ENCODE measurements around the gene PPBP.
"Not testable (repeated sequence)": the region's sequence is repeated elsewhere in the genome, so short reads cannot be mapped to it uniquely, and the experiment has no call there.

PPBP gene

DNA sequence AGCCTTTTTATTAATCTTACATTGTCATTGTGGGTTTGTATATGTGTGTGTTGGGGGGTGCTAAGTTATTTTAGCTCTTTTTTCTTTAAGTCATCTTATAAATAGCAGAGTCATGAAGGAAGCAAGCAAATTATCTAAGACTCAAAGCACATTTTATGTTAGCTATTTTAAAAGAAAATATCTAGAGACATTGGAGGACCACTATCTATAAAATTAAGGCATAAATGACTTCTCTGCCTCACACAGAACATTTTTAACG lies 3.7 kb upstream of the PPBP start:
- DNase-seq = no peak

DNA sequence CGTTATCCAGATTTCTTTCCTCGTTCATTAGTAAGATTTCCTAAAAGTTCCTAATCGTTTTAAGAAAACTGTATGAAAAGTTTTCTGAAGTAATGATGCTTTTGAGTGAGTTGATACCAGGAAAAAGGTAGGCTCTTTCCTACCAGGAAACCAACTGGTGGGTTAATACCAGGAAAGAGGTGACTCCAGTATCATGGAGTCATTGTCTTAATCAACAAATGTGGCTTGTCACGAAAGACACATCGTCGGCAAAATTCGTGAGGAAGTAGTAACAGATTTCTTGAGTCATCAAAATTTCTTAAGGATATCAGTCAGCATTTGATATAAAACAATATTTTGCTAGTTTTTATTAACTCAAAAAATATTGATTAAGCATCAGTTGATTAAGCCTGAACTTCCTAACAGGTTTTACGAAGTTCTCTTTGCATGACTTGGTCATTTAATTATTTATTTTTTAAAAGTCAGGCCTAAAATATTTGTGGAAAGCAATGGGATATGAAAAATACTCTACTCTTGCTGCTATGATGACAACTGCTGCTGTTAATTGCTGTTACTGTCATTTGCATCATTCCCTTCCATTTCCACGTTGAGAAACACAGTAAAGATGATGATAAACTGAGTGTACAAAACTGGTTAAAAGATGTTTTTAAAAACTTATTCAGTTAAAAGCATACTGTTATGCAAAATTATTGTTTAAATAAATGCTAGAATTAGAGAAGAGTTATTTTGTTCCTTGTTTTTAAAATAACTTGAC lies 3.2 kb upstream of the PPBP start:
- no peak for DNase-seq

DNA sequence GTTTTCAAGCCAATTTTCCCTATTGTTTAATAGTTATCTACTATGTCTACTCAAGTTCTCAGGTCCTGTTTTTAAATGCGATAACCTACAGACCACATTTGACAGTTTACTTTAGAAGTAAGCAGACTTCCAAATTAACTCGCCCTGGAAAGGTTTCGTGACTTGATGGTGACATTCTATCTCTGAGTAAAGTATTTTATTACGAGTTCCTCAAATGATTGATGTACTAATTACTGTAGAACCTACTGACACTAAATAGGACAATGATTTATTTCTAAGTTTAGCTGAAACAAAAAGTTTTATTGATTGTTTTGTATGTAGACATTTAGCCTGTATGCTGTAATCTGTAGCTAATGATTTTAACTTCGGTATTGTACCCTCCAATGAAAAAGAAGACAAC lies 1.9 kb upstream of the PPBP start:
- DNase-seq = no peak

DNA sequence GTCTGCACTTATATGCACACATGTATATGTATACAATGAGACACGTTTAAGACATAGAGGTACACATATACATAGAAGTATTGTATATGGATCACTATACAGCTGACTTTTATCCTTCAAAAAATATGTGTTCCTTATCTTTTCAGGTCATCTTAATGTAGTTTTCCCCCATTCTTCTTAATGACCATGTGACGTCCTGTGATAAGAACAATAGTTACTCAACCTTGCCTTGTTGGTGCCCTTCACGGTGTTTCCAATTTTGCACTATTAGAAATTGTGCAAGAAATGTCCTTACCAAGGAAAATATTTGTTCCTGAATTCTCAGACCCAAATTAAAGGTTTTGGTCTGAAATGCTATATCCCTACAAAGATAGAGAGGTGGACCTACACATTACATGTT lies 1.0 kb upstream of the PPBP start:
- no peak for DNase-seq

DNA sequence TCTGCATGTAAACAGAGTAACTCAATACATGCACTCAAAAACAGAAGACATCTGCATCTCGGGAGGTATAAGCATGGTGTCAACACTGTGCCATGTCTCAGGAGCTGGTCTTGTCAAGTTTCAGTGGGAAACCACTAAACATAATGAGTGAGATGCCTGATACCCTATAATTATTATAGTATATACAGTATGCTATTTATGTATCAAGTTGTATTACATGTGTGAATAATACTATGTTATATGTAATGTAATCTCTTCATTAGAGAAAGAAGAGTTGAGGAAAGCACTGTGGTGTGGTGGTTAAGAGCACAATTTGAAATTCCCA lies 2.5 kb downstream of the PPBP start:
- no peak for DNase-seq

DNA sequence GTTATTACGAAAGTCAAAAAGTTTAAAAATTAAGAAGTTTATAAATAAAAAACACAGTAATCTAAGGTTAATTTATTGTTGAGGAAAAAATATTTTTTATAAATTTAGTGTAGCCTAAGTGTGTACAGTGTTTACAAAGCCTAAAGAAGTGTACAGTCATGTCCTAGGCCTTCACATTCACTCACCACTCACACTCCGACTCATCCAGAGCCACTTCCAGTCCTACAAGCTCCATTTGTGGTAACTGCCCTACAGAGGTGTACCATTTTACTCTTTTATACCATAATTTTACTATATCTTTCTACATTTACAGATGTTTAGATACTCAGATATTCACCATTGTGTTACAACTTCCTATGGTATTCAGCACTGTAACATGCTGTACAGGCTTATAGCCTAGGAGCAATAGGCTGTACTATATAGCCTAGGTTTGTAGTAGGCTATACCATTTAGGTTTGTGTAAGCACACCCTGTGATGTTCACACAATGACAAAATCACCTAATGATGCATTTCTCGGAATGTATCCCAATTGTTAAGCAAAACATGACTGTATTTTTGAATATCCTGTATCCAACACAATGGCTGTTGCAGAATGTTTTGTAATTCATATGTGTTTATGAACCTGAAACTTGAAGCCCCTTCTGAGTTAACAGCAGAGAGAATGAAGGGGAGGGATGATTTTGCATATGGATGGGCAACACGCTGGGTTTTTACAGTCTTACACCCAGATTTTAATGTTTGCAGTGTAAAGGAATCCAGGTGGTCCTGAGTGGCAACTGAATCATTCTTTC lies 3.1 kb downstream of the PPBP start:
- no peak for DNase-seq

DNA sequence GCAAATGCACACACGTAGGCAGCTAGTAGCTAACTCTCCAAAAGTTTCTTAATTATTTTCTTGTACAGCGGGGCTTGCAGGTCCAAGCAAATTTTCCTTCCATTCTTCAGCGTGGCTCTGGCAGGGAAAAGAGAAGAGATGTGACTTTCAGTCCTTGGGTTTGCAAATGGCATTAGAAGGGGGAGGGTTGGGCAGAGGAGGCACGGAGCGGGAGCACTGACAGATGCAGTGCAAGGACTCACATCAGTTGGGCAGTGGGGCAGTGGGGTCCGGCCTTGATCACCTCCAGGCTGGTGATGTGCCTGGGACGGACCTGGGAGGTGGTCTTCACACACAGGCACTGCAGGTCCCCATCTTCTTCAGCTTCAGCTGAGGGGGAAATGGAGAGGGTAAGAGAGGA lies 6.8 kb downstream of the PPBP start:
- DNase-seq = not testable (repeated sequence)

DNA sequence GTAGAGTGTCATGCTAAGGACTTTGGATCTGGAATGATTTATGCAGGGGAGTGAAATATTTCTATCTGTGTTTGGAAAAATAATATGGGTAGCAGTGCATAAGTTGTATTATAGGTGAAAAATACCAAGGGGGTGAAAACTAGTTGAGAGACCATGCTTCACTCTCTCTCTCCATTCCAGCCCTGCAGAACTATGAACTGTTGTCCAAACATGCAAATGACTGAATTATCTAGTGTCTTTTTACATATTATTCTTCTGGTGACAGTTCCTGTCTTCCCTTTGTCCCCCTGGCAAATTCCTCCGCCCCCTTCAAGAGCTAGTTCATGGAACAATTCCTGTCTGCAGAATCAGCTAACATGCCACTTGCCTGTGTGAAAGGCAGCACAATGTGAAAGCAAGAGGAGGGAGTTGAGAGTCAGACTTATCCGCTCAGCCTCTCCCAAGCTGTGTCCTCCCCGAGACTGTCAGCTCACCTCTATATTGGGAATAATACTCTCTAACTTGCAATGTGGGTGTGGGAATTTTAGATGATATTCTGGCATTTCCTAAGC lies 8.5 kb downstream of the PPBP start:
- DNase-seq = no peak

DNA sequence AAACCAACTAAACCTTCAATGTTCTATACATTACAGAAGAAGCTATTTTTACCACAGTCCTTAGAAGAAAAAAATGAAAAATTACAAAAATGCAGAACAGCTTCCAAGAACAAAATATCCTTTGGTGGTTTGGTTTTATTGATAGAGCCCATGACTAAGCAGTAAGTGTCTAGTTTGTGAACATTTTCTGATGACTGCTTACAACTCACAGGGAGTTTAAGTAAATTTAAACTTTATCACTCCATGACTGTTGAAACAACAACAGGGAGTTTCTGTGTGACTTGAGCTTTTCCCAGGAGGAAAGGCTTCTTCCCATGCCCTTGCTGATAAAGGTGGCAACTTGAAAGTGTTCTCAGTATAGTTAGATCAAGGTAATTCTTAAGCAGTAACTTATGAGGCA lies 9.1 kb downstream of the PPBP start:
- no peak for DNase-seq

DNA sequence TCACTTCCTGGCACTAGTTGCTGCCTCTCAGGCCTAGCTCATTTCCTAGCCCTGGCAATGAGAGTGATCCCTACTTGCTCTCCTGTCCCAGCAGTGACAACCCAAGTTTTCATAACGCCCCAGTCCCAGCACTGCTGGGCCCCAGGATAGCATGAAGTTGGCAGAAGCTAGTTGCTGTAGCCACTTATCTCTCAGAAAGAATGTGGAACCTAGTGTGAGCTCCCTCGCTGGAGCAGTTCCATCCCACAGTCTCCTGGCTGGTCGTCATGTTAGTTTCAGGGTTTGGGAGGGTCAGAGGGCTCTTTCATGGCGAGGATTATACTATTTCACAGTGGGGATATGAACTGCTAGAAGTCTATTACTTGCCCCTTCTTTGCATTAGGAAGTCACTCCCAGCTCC lies 11.3 kb downstream of the PPBP start:
- no peak for DNase-seq

DNA sequence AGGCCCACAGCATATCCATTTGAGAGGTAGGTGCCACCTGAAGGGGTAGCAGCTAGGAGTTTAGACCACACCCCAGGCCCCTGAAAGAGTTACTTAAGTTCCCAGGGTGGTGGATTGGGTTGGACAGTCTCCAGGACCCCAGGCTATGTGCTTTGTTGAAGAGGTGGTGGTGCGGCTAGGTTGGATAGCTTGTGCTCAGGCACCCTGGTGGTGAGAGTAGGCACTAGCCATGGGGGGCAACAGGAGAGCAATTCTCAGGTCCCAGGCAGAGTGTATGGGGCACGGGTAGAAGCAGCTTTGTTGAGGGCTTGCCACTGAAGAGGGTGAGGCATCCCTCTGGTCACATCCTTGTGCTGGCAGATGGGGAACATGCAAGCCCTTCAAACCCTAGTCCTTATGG lies 11.8 kb downstream of the PPBP start:
- DNase-seq = no peak

DNA sequence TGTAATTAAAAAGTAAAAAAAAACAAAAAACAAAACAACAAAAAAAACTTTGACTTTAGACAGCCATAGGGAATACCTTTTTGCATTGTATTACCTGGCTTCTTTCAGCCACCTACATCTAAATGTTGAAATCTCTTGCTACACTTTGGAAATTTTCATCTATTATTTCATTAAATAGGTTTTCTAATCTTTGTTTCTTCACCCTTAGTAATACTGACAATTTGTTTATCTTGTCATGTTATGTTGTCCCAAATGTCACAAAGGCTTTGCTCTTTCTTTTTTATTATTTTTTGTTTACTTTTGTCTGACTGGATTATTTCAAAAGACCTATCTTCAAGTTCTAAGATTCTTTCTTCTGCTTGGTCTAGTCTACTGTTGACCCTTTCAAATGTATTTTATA lies 13.6 kb downstream of the PPBP start:
- no peak for DNase-seq

DNA sequence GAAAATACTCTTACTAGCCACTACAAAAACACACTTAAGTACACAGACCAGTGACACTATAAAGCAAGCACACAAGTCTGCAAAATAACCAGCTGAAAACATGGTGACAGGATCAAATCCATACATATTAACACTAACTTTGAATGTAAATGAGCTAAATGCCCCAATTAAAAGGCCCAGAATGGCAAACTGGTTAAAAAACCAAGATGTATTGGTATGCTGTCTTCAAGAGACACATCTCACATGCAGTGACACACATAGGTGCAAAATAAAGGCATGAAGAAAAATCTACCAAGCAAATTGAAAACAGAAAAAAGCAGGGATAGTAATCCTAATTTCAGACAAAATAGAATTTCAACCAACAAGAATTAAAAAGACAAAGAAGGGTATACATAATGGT lies 17.0 kb downstream of the PPBP start:
- no peak for DNase-seq

DNA sequence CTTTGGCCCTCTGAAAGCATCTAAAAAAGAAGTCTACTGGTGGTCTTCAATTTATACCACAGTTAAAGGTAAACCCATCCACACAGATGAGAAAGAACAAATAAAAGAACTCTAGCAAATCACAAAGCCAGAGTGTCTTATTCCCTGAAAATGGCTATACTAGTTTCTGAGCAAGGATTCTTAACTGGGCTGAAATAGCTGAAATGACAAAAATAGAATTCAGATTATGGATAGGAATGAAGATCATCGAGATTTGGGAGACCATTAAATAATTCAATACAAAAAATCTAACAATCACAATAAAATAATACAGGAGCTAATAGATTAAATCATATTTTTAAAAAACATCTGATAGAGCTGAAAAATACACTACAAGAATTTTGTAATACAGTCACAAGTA lies 18.0 kb downstream of the PPBP start:
- DNase-seq = no peak

DNA sequence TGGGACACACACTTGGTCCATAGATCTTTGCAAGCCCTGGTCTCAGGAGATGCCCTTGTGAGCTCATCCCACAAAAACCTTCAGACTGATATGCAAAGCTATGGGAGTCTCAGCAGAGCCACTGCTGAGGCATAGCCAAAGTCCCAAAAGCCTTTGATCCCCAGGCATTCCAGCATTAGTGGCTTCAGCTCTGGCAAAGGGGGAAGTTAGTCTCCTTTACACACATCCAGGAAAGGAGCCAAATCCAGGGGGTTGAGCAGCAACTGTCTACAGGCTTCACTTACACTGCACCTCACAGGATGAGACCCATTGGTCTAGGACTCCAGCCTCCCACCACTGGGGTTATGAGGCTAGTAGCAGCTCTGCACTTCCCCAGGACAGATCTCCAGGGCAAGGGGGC lies 20.1 kb downstream of the PPBP start:
- DNase-seq = no peak

DNA sequence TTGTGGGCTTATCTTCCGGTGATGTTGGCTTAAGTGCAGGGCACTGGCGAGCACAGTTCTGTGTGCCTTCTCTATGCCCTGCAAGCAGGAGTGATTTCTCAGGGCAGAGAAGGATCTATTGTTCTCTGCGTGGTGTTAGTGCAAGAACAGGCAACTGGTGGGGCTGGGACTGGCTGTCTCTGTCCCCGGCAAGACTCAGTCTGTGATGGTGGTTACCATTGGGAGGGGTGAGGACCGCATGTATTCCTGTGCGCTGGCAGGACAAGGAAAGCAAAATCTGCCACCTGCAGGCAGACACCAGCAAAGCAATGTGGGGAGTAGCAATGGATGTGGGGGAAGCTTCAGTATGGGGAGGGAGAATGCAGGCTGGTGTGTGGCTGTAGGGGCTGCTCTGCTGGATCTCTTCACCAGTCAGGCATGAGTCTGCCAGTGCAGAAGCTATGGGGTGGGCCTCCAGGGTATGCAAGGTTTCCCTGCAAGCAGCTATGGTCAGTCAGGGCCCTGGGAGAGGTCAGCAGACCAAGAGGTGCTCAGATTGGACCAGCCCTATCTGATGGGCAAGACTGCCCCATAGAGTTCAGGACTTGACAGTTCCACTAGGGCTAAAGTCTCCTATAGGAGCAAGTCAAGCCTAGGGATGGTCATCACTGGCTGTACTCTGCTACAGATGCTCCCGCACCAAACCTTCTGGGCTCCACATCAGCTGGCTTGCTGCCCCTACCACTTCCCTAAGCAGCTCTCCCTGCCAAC lies 23.0 kb downstream of the PPBP start:
- DNase-seq = no peak

DNA sequence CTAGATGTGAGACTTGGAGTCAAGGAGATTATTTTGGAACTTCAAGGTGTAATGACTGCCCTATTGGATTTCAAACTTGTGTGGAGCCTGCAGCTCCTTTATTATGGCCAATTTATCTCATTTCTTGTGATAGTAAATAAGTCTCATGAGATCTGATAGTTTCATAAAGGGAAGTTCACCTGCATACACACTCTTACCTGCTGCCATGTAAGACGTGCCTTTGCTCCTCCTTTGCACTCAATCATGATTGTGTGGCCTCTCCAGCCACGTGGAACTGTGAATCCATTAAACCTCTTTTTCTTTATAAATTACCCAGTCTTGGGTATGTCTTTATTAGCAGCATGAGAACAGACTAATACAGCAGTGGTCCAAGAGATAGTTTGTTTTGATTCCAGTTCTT lies 25.3 kb downstream of the PPBP start:
- no peak for DNase-seq

DNA sequence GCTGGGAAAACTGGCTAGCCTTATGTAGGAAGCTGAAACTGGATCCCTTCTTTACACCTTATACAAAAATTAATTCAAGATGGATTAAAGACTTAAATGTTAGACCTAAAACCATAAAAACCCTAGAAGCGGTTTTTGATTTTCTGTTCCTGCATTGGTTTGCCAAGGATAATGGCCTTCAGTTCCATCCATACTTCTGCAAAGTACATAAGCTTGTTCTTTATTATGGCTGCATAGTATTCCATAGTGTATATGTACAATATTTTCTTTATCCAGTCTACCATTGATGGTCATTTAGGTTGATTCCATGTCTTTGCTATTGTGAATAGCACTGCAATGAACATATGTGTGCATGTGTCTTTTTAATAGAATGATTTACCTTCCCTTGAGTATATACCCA lies 28.9 kb downstream of the PPBP start:
- DNase-seq = not testable (repeated sequence)

DNA sequence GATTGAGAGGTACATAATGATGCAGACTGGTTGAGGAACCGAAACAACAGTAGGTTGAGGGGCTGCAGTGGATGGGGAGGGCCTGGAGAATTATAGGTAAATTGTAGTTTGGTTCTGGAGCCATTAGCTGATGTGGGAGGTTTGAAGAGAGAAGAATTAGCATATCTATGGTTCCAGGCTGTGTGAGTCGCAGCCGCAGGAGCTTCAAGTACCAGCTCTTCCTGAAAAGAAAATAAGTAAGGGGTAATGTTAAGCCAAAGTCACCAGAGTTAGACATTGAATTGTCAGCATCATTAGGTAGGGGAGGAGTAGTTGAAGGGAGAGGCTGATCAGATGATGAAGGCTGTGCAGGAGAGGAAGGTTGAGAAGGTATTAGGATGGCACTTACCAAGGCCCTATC lies 35.6 kb downstream of the PPBP start:
- no peak for DNase-seq

DNA sequence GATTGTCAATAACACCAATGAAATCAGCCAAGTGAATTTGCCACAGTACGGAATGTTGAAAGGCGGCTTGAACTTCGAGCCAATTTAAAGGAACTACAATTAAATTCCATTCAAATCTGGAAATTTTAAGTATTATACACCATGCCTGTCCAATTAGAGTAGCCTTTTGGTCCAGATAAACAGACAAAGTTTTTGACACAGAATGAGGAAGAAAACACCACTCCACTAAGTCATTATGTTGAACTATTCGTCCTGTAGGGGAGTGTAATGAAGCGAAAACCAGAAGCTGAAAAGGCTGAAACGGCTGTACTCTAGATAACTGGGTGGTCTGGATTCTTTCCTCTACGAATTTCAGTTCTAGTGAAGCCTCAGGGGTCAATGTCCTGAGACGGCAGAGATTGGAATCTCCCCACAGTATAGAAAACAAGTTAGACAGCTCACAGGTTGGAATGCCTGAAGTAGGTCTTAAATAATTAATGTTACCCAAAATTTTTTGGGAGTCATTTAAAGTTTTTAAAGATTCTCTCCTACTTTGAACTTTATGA lies 37.5 kb downstream of the PPBP start:
- DNase-seq = not testable (repeated sequence)

DNA sequence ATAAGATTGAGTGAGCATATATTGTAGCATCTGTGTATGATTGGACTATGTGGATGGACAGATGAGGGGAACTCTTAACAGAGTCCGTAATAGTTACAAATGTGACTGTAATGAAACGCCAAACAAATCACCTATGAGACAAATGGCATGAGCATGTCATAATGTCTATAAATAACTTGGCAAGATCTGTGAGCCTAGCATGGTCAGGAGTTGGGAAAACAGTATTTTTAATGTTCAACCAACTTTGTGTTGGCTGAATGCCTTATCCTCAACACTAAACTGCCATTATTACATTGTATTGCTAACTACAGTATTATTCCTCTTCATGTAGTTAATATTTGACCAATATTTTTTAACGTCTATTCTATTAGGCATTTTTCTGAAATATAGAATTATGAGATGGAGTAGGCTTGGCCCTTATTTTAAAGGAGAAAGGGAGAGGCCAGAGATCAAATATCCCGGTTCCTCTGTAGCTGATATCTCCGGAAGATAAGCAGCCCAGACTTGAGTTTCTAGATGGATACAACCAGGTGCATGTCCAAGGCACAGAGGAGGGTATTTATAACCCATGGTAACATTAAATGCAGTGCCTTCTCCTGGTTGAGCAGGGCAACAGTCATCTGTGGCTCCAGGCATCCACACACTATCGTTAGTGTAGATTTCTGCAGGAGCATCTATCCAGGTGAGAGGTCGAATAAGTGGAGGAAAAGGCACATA lies 38.8 kb downstream of the PPBP start:
- no peak for DNase-seq

DNA sequence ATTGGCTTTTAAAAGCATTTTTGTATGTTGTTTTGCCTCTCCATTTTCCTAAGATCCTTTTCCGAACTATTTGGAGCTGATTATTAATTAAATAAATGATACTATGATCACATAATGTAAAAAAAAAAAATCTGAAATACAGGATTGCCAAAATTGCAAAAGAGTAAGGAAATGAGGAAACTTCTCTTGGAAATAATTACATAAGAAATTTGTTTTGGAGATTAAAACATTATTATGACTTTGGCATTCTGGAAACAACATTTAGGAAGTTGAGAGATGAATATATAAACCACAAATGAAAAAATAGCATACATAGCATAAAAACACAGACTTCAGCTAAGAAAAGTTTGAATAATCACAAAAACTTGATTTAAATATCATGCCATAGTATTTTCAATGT lies 39.7 kb downstream of the PPBP start:
- no peak for DNase-seq

All from activated CD4-positive, CD25-positive, alpha-beta regulatory T cell (primary cell).